Measurements from ENCODE around the gene INTS7. TPM values are rescaled to one million over a fixed set of nuclear protein-coding genes. Genes with fewer than 3 reads are reported as not detected.

The INTS7 gene
- total and polyA plus RNA-seq, 4 donors = 3.9 to 14.4 (median 10.2) TPM

GRCh38 chr1:211920141-211920572 lies 115.2 kb downstream of the INTS7 start:
- no peak overlapping the region for H3K4me3 ChIP-seq (ENCODE audit: low read depth in 1 of 3, low read length in 3 of 3)
- no peaks in the 10 kb centered on the region for H3K9me3 ChIP-seq (ENCODE audit: control insufficient read depth in 4 of 4, low read length in 3 of 4)
- H3K27me3 ChIP-seq (ENCODE audit: control insufficient read depth in 4 of 4, insufficient read depth in 4 of 4, low read length in 3 of 4) = no peaks in the 10 kb centered on the region
- H3K36me3 ChIP-seq (ENCODE audit: control insufficient read depth in 4 of 4, insufficient read depth in 3 of 4, low read depth in 1 of 4, low read length in 3 of 4) = no peaks in the 10 kb centered on the region
- TF ChIP-seq EGR1 (IDR thresholded peaks at IDR 0.05; ENCODE audit: low read depth in 2 of 2) (no peak), SP1 (IDR thresholded peaks at IDR 0.05) (no peak), GABPA (IDR thresholded peaks at IDR 0.05 in 1 of 2, conservative IDR thresholded peaks at IDR 0.05 in 1 of 2) (no peak), FOXA1 (IDR thresholded peaks at IDR 0.05) (no peak), HNF4A (conservative IDR thresholded peaks at IDR 0.05) (no peak), HNF4G (IDR thresholded peaks at IDR 0.05) (no peak), RXRA (IDR thresholded peaks at IDR 0.05) (peak in 1 of 2 donors; percentile 30), MAX (IDR thresholded peaks at IDR 0.05) (no peak), JUND (IDR thresholded peaks at IDR 0.05) (peak in 1 of 2 donors; percentile 42), NR2F2 (IDR thresholded peaks at IDR 0.05) (no peak), TAF1 (conservative IDR thresholded peaks at IDR 0.05) (no peak), FOXA2 (IDR thresholded peaks at IDR 0.05) (peak; percentile 23), YY1 (IDR thresholded peaks at IDR 0.05) (peak; percentile 29), RAD21 (IDR thresholded peaks at IDR 0.05) (peak in 1 of 2 donors; percentile 23)
- TF ChIP-seq, protein P1, sequence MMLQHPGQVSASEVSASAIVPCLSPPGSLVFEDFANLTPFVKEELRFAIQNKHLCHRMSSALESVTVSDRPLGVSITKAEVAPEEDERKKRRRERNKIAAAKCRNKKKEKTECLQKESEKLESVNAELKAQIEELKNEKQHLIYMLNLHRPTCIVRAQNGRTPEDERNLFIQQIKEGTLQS (IDR thresholded peaks at IDR 0.05) = peak; percentile 17
- TF ChIP-seq, protein P2, sequence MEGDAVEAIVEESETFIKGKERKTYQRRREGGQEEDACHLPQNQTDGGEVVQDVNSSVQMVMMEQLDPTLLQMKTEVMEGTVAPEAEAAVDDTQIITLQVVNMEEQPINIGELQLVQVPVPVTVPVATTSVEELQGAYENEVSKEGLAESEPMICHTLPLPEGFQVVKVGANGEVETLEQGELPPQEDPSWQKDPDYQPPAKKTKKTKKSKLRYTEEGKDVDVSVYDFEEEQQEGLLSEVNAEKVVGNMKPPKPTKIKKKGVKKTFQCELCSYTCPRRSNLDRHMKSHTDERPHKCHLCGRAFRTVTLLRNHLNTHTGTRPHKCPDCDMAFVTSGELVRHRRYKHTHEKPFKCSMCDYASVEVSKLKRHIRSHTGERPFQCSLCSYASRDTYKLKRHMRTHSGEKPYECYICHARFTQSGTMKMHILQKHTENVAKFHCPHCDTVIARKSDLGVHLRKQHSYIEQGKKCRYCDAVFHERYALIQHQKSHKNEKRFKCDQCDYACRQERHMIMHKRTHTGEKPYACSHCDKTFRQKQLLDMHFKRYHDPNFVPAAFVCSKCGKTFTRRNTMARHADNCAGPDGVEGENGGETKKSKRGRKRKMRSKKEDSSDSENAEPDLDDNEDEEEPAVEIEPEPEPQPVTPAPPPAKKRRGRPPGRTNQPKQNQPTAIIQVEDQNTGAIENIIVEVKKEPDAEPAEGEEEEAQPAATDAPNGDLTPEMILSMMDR (IDR thresholded peaks at IDR 0.05; ENCODE audit: low read depth, low read length, missing input control) = no peak
- TF ChIP-seq, protein P3, sequence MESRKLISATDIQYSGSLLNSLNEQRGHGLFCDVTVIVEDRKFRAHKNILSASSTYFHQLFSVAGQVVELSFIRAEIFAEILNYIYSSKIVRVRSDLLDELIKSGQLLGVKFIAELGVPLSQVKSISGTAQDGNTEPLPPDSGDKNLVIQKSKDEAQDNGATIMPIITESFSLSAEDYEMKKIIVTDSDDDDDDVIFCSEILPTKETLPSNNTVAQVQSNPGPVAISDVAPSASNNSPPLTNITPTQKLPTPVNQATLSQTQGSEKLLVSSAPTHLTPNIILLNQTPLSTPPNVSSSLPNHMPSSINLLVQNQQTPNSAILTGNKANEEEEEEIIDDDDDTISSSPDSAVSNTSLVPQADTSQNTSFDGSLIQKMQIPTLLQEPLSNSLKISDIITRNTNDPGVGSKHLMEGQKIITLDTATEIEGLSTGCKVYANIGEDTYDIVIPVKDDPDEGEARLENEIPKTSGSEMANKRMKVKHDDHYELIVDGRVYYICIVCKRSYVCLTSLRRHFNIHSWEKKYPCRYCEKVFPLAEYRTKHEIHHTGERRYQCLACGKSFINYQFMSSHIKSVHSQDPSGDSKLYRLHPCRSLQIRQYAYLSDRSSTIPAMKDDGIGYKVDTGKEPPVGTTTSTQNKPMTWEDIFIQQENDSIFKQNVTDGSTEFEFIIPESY (IDR thresholded peaks at IDR 0.05) = no peak
- TF ChIP-seq, protein P4, sequence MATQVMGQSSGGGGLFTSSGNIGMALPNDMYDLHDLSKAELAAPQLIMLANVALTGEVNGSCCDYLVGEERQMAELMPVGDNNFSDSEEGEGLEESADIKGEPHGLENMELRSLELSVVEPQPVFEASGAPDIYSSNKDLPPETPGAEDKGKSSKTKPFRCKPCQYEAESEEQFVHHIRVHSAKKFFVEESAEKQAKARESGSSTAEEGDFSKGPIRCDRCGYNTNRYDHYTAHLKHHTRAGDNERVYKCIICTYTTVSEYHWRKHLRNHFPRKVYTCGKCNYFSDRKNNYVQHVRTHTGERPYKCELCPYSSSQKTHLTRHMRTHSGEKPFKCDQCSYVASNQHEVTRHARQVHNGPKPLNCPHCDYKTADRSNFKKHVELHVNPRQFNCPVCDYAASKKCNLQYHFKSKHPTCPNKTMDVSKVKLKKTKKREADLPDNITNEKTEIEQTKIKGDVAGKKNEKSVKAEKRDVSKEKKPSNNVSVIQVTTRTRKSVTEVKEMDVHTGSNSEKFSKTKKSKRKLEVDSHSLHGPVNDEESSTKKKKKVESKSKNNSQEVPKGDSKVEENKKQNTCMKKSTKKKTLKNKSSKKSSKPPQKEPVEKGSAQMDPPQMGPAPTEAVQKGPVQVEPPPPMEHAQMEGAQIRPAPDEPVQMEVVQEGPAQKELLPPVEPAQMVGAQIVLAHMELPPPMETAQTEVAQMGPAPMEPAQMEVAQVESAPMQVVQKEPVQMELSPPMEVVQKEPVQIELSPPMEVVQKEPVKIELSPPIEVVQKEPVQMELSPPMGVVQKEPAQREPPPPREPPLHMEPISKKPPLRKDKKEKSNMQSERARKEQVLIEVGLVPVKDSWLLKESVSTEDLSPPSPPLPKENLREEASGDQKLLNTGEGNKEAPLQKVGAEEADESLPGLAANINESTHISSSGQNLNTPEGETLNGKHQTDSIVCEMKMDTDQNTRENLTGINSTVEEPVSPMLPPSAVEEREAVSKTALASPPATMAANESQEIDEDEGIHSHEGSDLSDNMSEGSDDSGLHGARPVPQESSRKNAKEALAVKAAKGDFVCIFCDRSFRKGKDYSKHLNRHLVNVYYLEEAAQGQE (IDR thresholded peaks at IDR 0.05) = no peak
- WGBS = 19% methylated on average over 5 of the region's 5 CpGs
- H3K27ac ChIP-seq (ENCODE audit: low read depth in 1 of 2, low read length in 2 of 2) = peak overlapping the region; percentile 91 to 96
- no peak overlapping the region for H3K9ac ChIP-seq (ENCODE audit: low read depth in 1 of 2, low read length in 2 of 2)
- DNase-seq (ENCODE audit: low spot score) = no peak
- peaks cover 11 to 38% (median 31%) of the 10 kb centered on the region in 4 donors for H3K4me1 ChIP-seq (ENCODE audit: control insufficient read depth in 4 of 4, insufficient read depth in 4 of 4, low read length in 3 of 4)
